Measurements from ENCODE around the gene ADAMTSL3. TPM values are rescaled to one million over a fixed set of nuclear protein-coding genes. Genes with fewer than 3 reads are reported as not detected.

ADAMTSL3 gene
- polyA plus RNA-seq, 1 donor from 2014 or later, result 0.51 TPM

DNA sequence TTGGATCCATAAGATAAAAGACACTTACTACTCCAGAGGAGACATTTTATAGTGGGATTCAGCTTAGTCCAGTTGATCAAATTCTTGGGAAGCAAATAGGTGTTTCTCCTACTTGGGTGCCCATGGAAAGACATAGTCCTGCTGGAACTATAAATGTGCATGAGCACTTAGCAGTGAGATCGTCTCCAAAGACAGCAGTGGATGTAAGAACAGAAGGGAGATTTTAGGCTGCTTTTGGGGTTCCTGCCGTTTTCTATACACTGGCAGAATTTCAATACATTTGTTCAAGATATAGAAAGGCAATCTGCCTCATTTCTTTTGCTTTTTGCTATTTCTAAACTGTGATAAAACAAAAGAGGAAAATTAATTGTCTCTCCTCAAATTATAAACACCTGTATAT is 234.0 kb downstream of the ADAMTSL3 start:
- Histone ChIP-seq H3K27me3 (ENCODE audit: insufficient read depth, low read depth, low read length) (no peaks in the 10 kb centered on the region), H3K79me2 (replicated peaks; ENCODE audit: insufficient read depth, low read length) (no peaks in the 10 kb centered on the region), H3K36me3 (ENCODE audit: insufficient read depth, low read length) (no peaks in the 10 kb centered on the region), H3K9me2 (ENCODE audit: insufficient read depth, low read length) (no peaks in the 10 kb centered on the region), H3K4me2 (ENCODE audit: low read length) (no peak overlapping the region), H3K4me3 (ENCODE audit: low read length) (no peak overlapping the region), H3K9ac (ENCODE audit: low read length) (no peak overlapping the region), H3K27ac (ENCODE audit: low read length) (no peak overlapping the region), H2AFZ (ENCODE audit: low read depth, low read length) (no peak overlapping the region), H3F3A (ENCODE audit: insufficient read depth, low read length, poor library complexity, severe bottlenecking) (no peaks in the 10 kb centered on the region), H4K20me1 (ENCODE audit: insufficient read depth) (no peaks in the 10 kb centered on the region), H3K9me3 (ENCODE audit: low read length) (no peaks in the 10 kb centered on the region)
- no peak for TF ChIP-seq EZH2 (IDR thresholded peaks at IDR 0.05; ENCODE audit: borderline replicate concordance, insufficient read depth, low read length, poor library complexity, severe bottlenecking)
- TF ChIP-seq, protein P1, sequence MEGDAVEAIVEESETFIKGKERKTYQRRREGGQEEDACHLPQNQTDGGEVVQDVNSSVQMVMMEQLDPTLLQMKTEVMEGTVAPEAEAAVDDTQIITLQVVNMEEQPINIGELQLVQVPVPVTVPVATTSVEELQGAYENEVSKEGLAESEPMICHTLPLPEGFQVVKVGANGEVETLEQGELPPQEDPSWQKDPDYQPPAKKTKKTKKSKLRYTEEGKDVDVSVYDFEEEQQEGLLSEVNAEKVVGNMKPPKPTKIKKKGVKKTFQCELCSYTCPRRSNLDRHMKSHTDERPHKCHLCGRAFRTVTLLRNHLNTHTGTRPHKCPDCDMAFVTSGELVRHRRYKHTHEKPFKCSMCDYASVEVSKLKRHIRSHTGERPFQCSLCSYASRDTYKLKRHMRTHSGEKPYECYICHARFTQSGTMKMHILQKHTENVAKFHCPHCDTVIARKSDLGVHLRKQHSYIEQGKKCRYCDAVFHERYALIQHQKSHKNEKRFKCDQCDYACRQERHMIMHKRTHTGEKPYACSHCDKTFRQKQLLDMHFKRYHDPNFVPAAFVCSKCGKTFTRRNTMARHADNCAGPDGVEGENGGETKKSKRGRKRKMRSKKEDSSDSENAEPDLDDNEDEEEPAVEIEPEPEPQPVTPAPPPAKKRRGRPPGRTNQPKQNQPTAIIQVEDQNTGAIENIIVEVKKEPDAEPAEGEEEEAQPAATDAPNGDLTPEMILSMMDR (IDR thresholded peaks at IDR 0.05; ENCODE audit: poor library complexity, severe bottlenecking), result no peak
- no peak for TF ChIP-seq SMC3 (conservative IDR thresholded peaks at IDR 0.05; ENCODE audit: poor library complexity)
- no peak for TF ChIP-seq TAF1 (IDR thresholded peaks at IDR 0.05; ENCODE audit: low read depth)
- no peak for TF ChIP-seq POLR2AphosphoS5 (IDR thresholded peaks at IDR 0.05)
- TF ChIP-seq, protein P2, sequence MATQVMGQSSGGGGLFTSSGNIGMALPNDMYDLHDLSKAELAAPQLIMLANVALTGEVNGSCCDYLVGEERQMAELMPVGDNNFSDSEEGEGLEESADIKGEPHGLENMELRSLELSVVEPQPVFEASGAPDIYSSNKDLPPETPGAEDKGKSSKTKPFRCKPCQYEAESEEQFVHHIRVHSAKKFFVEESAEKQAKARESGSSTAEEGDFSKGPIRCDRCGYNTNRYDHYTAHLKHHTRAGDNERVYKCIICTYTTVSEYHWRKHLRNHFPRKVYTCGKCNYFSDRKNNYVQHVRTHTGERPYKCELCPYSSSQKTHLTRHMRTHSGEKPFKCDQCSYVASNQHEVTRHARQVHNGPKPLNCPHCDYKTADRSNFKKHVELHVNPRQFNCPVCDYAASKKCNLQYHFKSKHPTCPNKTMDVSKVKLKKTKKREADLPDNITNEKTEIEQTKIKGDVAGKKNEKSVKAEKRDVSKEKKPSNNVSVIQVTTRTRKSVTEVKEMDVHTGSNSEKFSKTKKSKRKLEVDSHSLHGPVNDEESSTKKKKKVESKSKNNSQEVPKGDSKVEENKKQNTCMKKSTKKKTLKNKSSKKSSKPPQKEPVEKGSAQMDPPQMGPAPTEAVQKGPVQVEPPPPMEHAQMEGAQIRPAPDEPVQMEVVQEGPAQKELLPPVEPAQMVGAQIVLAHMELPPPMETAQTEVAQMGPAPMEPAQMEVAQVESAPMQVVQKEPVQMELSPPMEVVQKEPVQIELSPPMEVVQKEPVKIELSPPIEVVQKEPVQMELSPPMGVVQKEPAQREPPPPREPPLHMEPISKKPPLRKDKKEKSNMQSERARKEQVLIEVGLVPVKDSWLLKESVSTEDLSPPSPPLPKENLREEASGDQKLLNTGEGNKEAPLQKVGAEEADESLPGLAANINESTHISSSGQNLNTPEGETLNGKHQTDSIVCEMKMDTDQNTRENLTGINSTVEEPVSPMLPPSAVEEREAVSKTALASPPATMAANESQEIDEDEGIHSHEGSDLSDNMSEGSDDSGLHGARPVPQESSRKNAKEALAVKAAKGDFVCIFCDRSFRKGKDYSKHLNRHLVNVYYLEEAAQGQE (IDR thresholded peaks at IDR 0.05; ENCODE audit: borderline replicate concordance), result no peak
- TF ChIP-seq RAD21 (conservative IDR thresholded peaks at IDR 0.05), result no peak
- TF ChIP-seq MXI1 (conservative IDR thresholded peaks at IDR 0.05; ENCODE audit: poor library complexity, severe bottlenecking), result no peak
- no peak for TF ChIP-seq EP300 (conservative IDR thresholded peaks at IDR 0.05; ENCODE audit: poor library complexity, severe bottlenecking)

DNA sequence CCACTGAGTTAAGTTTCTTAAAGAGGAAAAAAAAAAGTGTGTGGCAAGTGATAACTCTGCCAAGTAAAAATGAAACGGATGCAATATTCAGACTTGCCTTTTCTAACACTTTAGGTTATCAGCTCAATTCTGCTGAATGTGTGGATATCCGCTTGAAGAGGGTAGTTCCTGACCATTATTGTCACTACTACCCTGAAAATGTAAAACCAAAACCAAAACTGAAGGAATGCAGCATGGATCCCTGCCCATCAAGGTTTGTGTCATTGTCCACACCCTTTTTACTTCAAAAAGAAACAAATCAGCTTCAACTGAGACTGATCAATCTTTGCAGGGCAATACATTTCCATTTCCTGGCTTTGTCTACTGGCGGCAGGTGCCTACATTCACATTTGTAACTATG is 236.1 kb downstream of the ADAMTSL3 start:
- TF ChIP-seq, protein P1 (IDR thresholded peaks at IDR 0.05; ENCODE audit: poor library complexity, severe bottlenecking), result no peak
- TF ChIP-seq EP300 (conservative IDR thresholded peaks at IDR 0.05; ENCODE audit: poor library complexity, severe bottlenecking) (no peak), MXI1 (conservative IDR thresholded peaks at IDR 0.05; ENCODE audit: poor library complexity, severe bottlenecking) (no peak), RAD21 (conservative IDR thresholded peaks at IDR 0.05) (no peak), EZH2 (IDR thresholded peaks at IDR 0.05; ENCODE audit: borderline replicate concordance, insufficient read depth, low read length, poor library complexity, severe bottlenecking) (no peak), TAF1 (IDR thresholded peaks at IDR 0.05; ENCODE audit: low read depth) (no peak), POLR2AphosphoS5 (IDR thresholded peaks at IDR 0.05) (no peak), SMC3 (conservative IDR thresholded peaks at IDR 0.05; ENCODE audit: poor library complexity) (no peak)
- TF ChIP-seq, protein P2 (IDR thresholded peaks at IDR 0.05; ENCODE audit: borderline replicate concordance), result no peak
- Histone ChIP-seq H3K4me2 (ENCODE audit: low read length) (no peak overlapping the region), H3K9me2 (ENCODE audit: insufficient read depth, low read length) (no peaks in the 10 kb centered on the region), H3K4me3 (ENCODE audit: low read length) (no peak overlapping the region), H4K20me1 (ENCODE audit: insufficient read depth) (no peaks in the 10 kb centered on the region), H3K27ac (ENCODE audit: low read length) (no peak overlapping the region), H3K9ac (ENCODE audit: low read length) (no peak overlapping the region), H3F3A (ENCODE audit: insufficient read depth, low read length, poor library complexity, severe bottlenecking) (no peaks in the 10 kb centered on the region), H3K27me3 (ENCODE audit: insufficient read depth, low read depth, low read length) (no peaks in the 10 kb centered on the region), H3K36me3 (ENCODE audit: insufficient read depth, low read length) (no peaks in the 10 kb centered on the region), H2AFZ (ENCODE audit: low read depth, low read length) (no peak overlapping the region), H3K9me3 (ENCODE audit: low read length) (no peaks in the 10 kb centered on the region), H3K79me2 (replicated peaks; ENCODE audit: insufficient read depth, low read length) (no peaks in the 10 kb centered on the region)

Measured in neural cell (in vitro differentiated cells).